22Rv1 (cell line): Measurements from ENCODE around the gene PRPF8.
"Not testable (repeated sequence)": the region's sequence is repeated elsewhere in the genome, so short reads cannot be mapped to it uniquely, and the experiment has no call there.

Source experiments
- H3K27ac ChIP-seq: fragments of 450-650 bp; 2 replicates; pipeline ENCODE4 v1.5.1; 2017
- CTCF ChIP-seq: fragments of 450-650 bp; IDR thresholded peaks from 2 replicates; pipeline ENCODE4 v1.5.1; 2017; ENCODE audit warnings: mild to moderate bottlenecking
- ZFX ChIP-seq: fragments of 450-650 bp; IDR thresholded peaks from 2 replicates; pipeline ENCODE4 v1.6.1; 2017; ENCODE audit warnings: antibody characterized with exemption, borderline replicate concordance

Gene PRPF8

DNA sequence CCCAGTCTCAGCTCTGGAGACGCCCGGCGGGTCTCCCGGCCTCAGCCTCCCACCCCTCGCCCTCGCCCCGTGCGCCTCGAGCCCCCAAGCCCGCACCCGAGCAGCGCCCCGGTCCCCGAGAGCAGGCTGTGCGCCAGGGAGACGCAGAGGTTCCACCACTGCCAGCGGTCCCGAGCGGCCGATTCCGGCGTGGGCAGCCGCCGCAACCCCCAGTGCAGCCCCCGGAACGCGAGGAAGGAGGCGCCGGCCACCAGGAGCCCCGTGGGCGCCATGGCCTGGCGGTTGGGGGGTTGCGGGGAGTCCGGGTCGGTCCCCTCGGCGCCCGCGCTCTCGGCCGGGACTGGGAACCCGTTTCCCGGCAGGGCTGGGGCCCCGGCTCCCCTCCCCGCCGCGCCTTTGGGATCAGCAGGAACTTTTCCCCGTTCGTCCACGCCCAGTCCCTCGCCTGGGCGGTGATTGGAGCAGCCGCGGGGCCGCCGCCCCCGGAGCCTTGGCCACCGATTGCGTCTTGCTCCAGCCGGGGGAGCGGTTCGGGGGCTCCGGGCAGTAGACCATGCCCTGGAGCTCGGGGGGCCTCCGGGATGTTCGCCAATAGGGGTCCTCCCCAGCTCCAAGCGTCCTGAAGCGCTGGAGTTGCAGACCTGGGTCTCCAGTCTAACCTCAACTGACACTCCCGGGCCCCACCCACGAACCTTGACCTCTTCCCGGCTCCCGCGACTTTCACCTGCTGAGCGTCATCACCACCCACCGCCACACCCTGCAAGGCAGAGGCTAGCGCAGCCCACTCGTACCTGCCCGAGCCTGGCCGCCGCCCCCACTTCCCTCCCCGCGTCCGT, 25.5 kb upstream of the PRPF8 start, which contains the start of gene TLCD2:
Gene TLCD2 (minus strand): TSS at position 407 of the 836 bp plus-strand sequence. CDS start 135 bp downstream, at position 272.
- H3K27ac ChIP-seq = peak within 1 kb of the TSS; percentile 100
- TF ChIP-seq CTCF (no peak), ZFX (no peak)

DNA sequence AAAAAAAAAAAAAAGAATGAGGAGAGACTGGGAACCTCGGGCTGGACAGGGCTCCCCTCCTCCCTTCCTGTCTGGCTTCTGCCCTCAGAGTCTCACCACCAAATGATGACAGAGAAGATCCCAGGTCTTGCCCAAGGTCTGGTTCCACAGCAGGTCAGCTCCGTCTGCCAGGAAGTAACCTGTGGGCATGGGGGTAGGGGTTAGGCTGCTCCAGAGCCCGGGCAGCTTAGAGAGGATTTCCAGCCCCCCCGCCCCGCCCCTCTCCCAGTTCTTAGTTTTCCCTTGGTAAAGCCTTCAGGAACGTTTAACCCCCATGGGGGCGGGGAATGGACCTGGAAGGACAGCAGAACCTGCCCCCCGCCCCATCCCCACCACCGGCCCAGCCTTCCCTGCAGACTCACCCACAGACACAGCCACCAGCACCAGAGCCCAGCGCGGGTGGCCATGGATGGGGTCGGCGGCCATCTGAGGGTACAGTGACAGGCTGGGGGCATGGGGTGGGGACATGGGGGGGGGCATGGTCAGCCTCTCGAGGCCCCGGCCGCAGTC, 24.8 kb upstream of the PRPF8 start:
- no peak overlapping the region; the same call in 1 of the 2 replicates for H3K27ac ChIP-seq
- TF ChIP-seq CTCF = no peak
- no peak for TF ChIP-seq ZFX

DNA sequence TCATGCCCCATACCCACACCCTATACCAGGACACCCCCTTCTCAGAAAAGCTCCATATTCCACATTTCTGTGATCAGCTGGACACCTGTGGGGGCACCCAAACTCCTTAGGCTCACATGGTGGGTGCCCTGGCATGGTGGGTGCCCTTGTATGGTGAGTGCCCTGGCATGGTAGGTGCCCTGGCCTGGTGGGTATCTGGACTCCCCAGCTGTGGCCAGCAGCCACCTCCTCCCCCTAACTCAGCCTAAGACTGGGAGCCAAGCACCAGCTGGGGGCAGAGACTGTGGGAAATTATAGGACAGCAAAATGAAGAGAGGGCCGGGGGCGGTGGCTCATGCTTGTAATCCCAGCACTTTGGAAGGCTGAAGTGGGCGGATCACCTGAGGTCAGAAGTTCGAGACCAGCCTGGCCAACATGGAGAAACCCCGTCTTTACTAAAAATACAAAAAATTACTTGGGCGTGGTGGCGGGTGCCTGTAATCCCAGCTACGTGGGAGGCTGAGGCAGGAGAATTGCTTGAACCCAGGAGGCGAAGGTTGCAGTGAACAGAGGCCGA, 24.2 kb upstream of the PRPF8 start:
- not testable (repeated sequence) for H3K27ac ChIP-seq

- H3K27ac ChIP-seq = no peak overlapping the region
- TF ChIP-seq CTCF (no peak), ZFX (no peak)
Observed at GRCh38 chr17:1707107-1707506, 22.4 kb upstream of the PRPF8 start.

DNA sequence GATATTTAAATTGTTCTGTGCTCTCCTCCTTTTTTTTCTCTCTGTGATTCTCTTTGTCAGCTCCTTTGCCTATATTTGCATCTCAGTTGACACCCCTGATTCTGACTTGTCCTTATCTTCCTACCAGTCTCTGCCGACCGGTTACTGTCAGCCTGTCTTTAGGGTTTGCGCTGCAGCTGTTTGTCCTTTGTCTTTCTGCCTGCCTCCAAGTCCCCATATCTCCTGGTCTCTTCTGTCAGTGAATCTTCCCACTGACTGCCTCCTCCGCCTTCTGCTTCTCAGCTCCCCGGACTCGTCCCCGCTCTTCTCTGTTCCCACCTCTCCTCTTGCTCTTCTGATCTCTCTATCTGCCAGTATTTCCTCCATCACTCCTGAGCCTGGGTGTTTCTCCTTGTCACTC, 20.3 kb upstream of the PRPF8 start:
- no peak overlapping the region for H3K27ac ChIP-seq
- TF ChIP-seq ZFX (no peak), CTCF (no peak)

DNA sequence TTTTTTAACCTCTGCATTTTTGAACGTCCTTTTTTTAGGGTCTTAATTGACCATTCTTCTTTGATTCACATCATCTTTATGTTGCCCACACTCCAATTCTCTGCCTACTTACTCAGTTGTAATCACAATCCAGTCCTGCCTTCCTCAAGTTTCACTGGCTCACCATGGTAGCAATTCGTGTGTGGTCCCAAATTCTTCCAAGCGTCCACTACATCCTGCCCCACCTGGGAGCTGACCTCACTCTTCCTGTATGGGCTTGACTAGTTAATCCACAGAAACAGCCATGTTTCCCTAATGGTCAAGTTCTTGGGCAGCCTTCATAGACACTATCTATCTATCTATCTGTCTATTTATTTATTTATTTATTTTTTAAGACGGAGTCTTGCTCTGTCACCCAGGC, 18.4 kb upstream of the PRPF8 start:
- TF ChIP-seq CTCF (no peak), ZFX (no peak)
- no peak overlapping the region for H3K27ac ChIP-seq

- H3K27ac ChIP-seq = not testable (repeated sequence)
Observed at GRCh38 chr17:1699891-1700290, 15.2 kb upstream of the PRPF8 start.

GRCh38 chr17:1697681-1698080, 13.0 kb upstream of the PRPF8 start:
- no peak overlapping the region for H3K27ac ChIP-seq
- no peak for TF ChIP-seq ZFX

- no peak for TF ChIP-seq ZFX
- TF ChIP-seq CTCF = no peak
- no peak overlapping the region for H3K27ac ChIP-seq
Observed at GRCh38 chr17:1695365-1695764, 10.7 kb upstream of the PRPF8 start.
